GM19463 (cell line): Measurements from ENCODE around the gene COL11A2.

Source experiments
- ATAC-seq: cut with Tn5 transposase; IDR thresholded peaks from one replicate; pipeline ENCODE4 v1.9.1; 2021; ENCODE audit warnings: mild to moderate bottlenecking, moderate library complexity; ENCODE audit not compliant: unreplicated experiment

Gene COL11A2

GRCh38 chr6:33172688-33173534, 19.4 kb downstream of the COL11A2 start:
- no peak for ATAC-seq

- ATAC-seq: no peak
Observed at GRCh38 chr6:33171880-33172687, 20.2 kb downstream of the COL11A2 start.

GRCh38 chr6:33171016-33171879, 21.0 kb downstream of the COL11A2 start:
- ATAC-seq: no peak

GRCh38 chr6:33170176-33171015, 21.9 kb downstream of the COL11A2 start:
- ATAC-seq: no peak

GRCh38 chr6:33169291-33170175, 22.7 kb downstream of the COL11A2 start:
- no peak for ATAC-seq

GRCh38 chr6:33168639-33169038, 23.6 kb downstream of the COL11A2 start:
- no peak for ATAC-seq

GRCh38 chr6:33168284-33168601, 24.0 kb downstream of the COL11A2 start:
- no peak for ATAC-seq

GRCh38 chr6:33167374-33168283, 24.6 kb downstream of the COL11A2 start:
- ATAC-seq: no peak

- ATAC-seq: no peak
Observed at GRCh38 chr6:33166811-33167210, 25.5 kb downstream of the COL11A2 start.

- no peak for ATAC-seq
Observed at GRCh38 chr6:33166363-33166762, 25.9 kb downstream of the COL11A2 start.

GRCh38 chr6:33165581-33166258, 26.5 kb downstream of the COL11A2 start:
- no peak for ATAC-seq

GRCh38 chr6:33164665-33165373, 27.4 kb downstream of the COL11A2 start:
- ATAC-seq: no peak

- ATAC-seq: no peak
Observed at GRCh38 chr6:33164176-33164575, 28.1 kb downstream of the COL11A2 start.

GRCh38 chr6:33163540-33163939, 28.7 kb downstream of the COL11A2 start:
- no peak for ATAC-seq

- peak; percentile 60 for ATAC-seq
Observed at GRCh38 chr6:33161354-33162331, 30.6 kb downstream of the COL11A2 start.
